CD14-positive monocyte (primary cell): ENCODE measurements around the gene SULT2B1. TPM values are rescaled to one million over a fixed set of nuclear protein-coding genes. Genes with fewer than 3 reads are reported as not detected.

Experiments
- DNase-seq, 3 donors: peaks; one replicate each; pipeline ENCODE4 v3.0.0-alpha.2; 2011 to 2022
- H2AFZ ChIP-seq: 2 replicates; pipeline ENCODE4 v1.6.0; 2012; ENCODE audit warnings: mild to moderate bottlenecking, low read depth, low read length, inconsistent platforms; ENCODE audit not compliant: insufficient read depth, poor library complexity, severe bottlenecking
- H3K27ac ChIP-seq, 2 donors: 1 replicate in 1 of 2; 2 replicates in 1 of 2; pipeline ENCODE4 v1.5.1; 2012 to 2013; ENCODE audit warnings: low read length in 2 of 2, control low read depth in 1 of 2, inconsistent platforms in 1 of 2, low read depth in 1 of 2, mild to moderate bottlenecking in 1 of 2
- H3K27me3 ChIP-seq, 2 donors: one replicate each; pipeline versions ENCODE4 v1.6.0 to v1.6.1; 2011 to 2013; ENCODE audit warnings: low read length in 2 of 2; ENCODE audit not compliant: control insufficient read depth in 2 of 2, insufficient read depth in 2 of 2
- H3K36me3 ChIP-seq, 2 donors: replicated peaks in 1 of 2; 1 replicate in 1 of 2; 2 replicates in 1 of 2; pipeline versions ENCODE4 v1.5.1 to v1.6.1; 2012 to 2013; ENCODE audit warnings: low read length in 2 of 2, control low read depth in 1 of 2, inconsistent platforms in 1 of 2, mild to moderate bottlenecking in 1 of 2; ENCODE audit not compliant: insufficient read depth in 2 of 2, control insufficient read depth in 1 of 2
- H3K4me1 ChIP-seq, 2 donors: 1 replicate in 1 of 2; 2 replicates in 1 of 2; pipeline versions ENCODE4 v1.5.1 to v1.6.1; 2012 to 2013; ENCODE audit warnings: low read length in 2 of 2, control low read depth in 1 of 2, inconsistent platforms in 1 of 2, mild to moderate bottlenecking in 1 of 2, moderate library complexity in 1 of 2; ENCODE audit not compliant: insufficient read depth in 2 of 2, control insufficient read depth in 1 of 2
- H3K4me2 ChIP-seq: replicated peaks from 2 replicates; pipeline ENCODE3; 2012; ENCODE audit warnings: low read length, moderate library complexity, mild to moderate bottlenecking; ENCODE audit not compliant: poor library complexity, severe bottlenecking; ENCODE audit errors: extremely low read depth
- H3K4me3 ChIP-seq, 3 experiments: fragments of 200-600 bp in 1 of 3; sonication (generic) in 1 of 3; replicated peaks in 1 of 3; 1 replicate in 2 of 3; 2 replicates in 1 of 3; pipeline ENCODE4 v1.5.1; 2011 to 2013; ENCODE audit warnings: low read length in 3 of 3, mild to moderate bottlenecking in 3 of 3, control low read depth in 2 of 3, low read depth in 2 of 3, inconsistent platforms in 1 of 3, moderate library complexity in 1 of 3
- H3K79me2 ChIP-seq: 2 replicates; pipeline ENCODE4 v1.6.0; 2012; ENCODE audit warnings: mild to moderate bottlenecking, control low read depth, inconsistent platforms, low read length, moderate library complexity; ENCODE audit not compliant: insufficient read depth
- H3K9ac ChIP-seq: 2 replicates; pipeline ENCODE4 v1.6.0; 2017; ENCODE audit warnings: low read length, mild to moderate bottlenecking; ENCODE audit not compliant: insufficient read depth, poor library complexity, severe bottlenecking
- H3K9me3 ChIP-seq, 2 donors: replicated peaks in 1 of 2; 1 replicate in 1 of 2; 2 replicates in 1 of 2; pipeline versions ENCODE4 v1.5.1 to v1.6.1; 2012 to 2013; ENCODE audit warnings: low read length in 2 of 2, control low read depth in 1 of 2; ENCODE audit not compliant: control insufficient read depth in 1 of 2, insufficient read depth in 1 of 2
- H4K20me1 ChIP-seq: 2 replicates; pipeline ENCODE4 v1.6.0; 2012; ENCODE audit warnings: mild to moderate bottlenecking, low read length, control low read depth, moderate library complexity; ENCODE audit not compliant: insufficient read depth
- H3K27ac Mint-ChIP-seq, 7 donors: one replicate each; pipeline ENCODE4 v1.8.0; 2020; ENCODE audit warnings: mild to moderate bottlenecking in 7 of 7, mixed read lengths in 7 of 7, moderate library complexity in 6 of 7, inconsistent platforms in 2 of 7
- H3K27me3 Mint-ChIP-seq, 3 donors: one replicate each; pipeline ENCODE4 v1.8.0; 2021 to 2022; ENCODE audit warnings: low read depth in 3 of 3, mild to moderate bottlenecking in 3 of 3, mixed read lengths in 3 of 3, moderate library complexity in 3 of 3, inconsistent platforms in 1 of 3
- H3K36me3 Mint-ChIP-seq, 2 donors: one replicate each; pipeline ENCODE4 v1.8.0; 2020; ENCODE audit warnings: mixed read lengths in 2 of 2, inconsistent platforms in 1 of 2, mild to moderate bottlenecking in 1 of 2
- H3K4me1 Mint-ChIP-seq: one replicate; pipeline ENCODE4 v1.8.0; 2020; ENCODE audit warnings: mild to moderate bottlenecking, mixed read lengths
- H3K4me3 Mint-ChIP-seq, 2 donors: one replicate each; pipeline ENCODE4 v1.8.0; 2020; ENCODE audit warnings: mild to moderate bottlenecking in 2 of 2, mixed read lengths in 2 of 2, moderate library complexity in 1 of 2
- H3K9me3 Mint-ChIP-seq, 7 donors: one replicate each; pipeline ENCODE4 v1.8.0; 2020 to 2022; ENCODE audit warnings: mixed read lengths in 7 of 7, mild to moderate bottlenecking in 6 of 7, moderate library complexity in 6 of 7, inconsistent platforms in 2 of 7
- CTCF ChIP-seq: fragments of 200-600 bp; IDR thresholded peaks from one replicate; pipeline ENCODE4 v1.8.0; 2022; ENCODE audit warnings: antibody characterized with exemption, mild to moderate bottlenecking
- WGBS: methylation state at CpG from one replicate; pipeline ENCODE4 v1.1.5; 2013; ENCODE audit warnings: missing lambda C conversion rate; ENCODE audit not compliant: insufficient coverage; 5-methylcytosine and 5-hydroxymethylcytosine counted together
- intact Hi-C, 2 donors: fragments of 100-400 bp; cut with micrococcal nuclease; formaldehyde crosslinking; loops; one replicate each; pipeline versions ENCODE4 v1.15.0 to v1.15.1; 2023
- polyA plus RNA-seq, 3 donors: library from polyadenylated mRNA; depleted of rRNA in 1 of 3; unstranded in 2 of 3; stranded (reverse) in 1 of 3; fragments of 300-500 nt in 2 of 3; fragments of >200 nt in 1 of 3; fragmentation: Illumina TruSeq in 2 of 3; gene quantifications; 1 replicate in 2 of 3; 2 replicates in 1 of 3; pipeline ENCODE4 v1.2.3, GENCODE V29; 2012 to 2021

The SULT2B1 gene
- polyA plus RNA-seq, 3 donors = 0.09 to 0.40 TPM; not detected in 1

- no peak overlapping the region for H2AFZ ChIP-seq
- no peaks in the 10 kb centered on the region for H3K36me3 ChIP-seq
- H3K4me1 Mint-ChIP-seq = peaks cover 17% of the 10 kb centered on the region
- peaks cover 0 to 9% (median 6%) of the 10 kb centered on the region in 7 donors for H3K9me3 Mint-ChIP-seq
- no peak overlapping the region for H3K27ac ChIP-seq
- H3K79me2 ChIP-seq = no peaks in the 10 kb centered on the region
- TF ChIP-seq CTCF = no peak
- no peak overlapping the region for H3K27ac Mint-ChIP-seq
- H3K27me3 ChIP-seq = peaks cover 17 to 32% of the 10 kb centered on the region in 2 donors
- H3K27me3 Mint-ChIP-seq = peaks cover 7 to 26% (median 18%) of the 10 kb centered on the region in 3 donors
- H3K4me3 ChIP-seq = no peak overlapping the region
- H3K9me3 ChIP-seq = peaks cover 4 to 11% of the 10 kb centered on the region in 2 donors
- H3K36me3 Mint-ChIP-seq = peaks cover 0 to 5% of the 10 kb centered on the region in 2 donors
- H3K9ac ChIP-seq = no peak overlapping the region
- peak overlapping the region in 1 of 2 donors; percentile 37 for H3K4me3 Mint-ChIP-seq
- 95% methylated on average over 5 of the region's 7 CpGs for WGBS
- H4K20me1 ChIP-seq = no peaks in the 10 kb centered on the region
- peaks cover 4 to 8% of the 10 kb centered on the region in 2 donors for H3K4me1 ChIP-seq
- H3K4me2 ChIP-seq = no peak overlapping the region
- intact Hi-C loops = loop anchor here (2.0 to 5.0 kb wide), 2 partner anchors 77 to 79 kb away; no protein-coding TSS in a partner anchor
- no peak for DNase-seq
Observed at GRCh38 chr19:48507911-48508439, 44.0 kb upstream of the SULT2B1 start.

DNA sequence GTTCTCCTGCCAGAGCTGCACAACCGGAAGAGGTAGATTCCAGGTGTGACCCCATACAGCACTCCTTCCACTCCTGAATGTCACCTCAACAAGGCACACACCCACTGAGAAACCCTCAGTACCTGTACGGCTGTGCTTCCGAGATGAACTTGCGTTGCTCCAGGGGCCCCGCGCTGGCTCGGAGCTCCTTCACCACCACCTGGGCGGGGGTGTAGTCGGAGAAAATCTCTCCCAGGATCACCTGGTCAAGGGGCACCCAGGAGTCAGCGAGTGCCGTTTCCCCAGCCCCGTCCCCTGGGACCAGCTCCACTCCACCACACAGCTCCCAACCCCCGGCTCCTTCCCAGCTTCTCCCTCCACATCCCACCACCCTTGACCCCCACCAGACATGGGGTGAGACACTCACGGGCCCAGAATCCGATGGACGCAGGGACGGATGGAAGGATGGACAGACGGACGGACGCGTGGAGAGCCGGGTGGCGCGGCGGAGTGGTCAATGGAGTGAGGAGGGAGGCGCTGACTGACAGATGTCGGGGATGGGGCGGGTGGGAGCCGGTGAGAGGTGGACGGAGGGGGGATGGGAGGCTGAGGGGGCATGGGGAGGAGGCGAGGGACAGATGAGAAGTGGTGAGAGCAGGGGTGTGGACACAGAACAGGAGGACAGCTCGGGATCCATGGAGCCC lies 43.1 kb upstream of the SULT2B1 start:
- no peaks in the 10 kb centered on the region for H4K20me1 ChIP-seq
- H3K27ac ChIP-seq = no peak overlapping the region
- H3K4me1 ChIP-seq = peaks cover 11 to 17% of the 10 kb centered on the region in 2 donors
- H3K4me3 Mint-ChIP-seq = no peak overlapping the region
- no peak for TF ChIP-seq CTCF
- no peak overlapping the region for H2AFZ ChIP-seq
- intact Hi-C loops = loop anchor here in 1 of 2 donors (5.0 kb wide), 1 partner anchor 78 kb away; no protein-coding TSS in a partner anchor
- 95% methylated on average over 18 of the region's 32 CpGs for WGBS
- no peak overlapping the region for H3K9ac ChIP-seq
- DNase-seq = no peak
- peaks cover 7 to 28% (median 18%) of the 10 kb centered on the region in 3 donors for H3K27me3 Mint-ChIP-seq
- H3K27me3 ChIP-seq = peaks cover 20 to 37% of the 10 kb centered on the region in 2 donors
- H3K27ac Mint-ChIP-seq = no peak overlapping the region
- H3K9me3 Mint-ChIP-seq = peaks cover 0 to 9% (median 6%) of the 10 kb centered on the region in 7 donors
- no peak overlapping the region for H3K4me2 ChIP-seq
- H3K4me3 ChIP-seq = no peak overlapping the region
- H3K4me1 Mint-ChIP-seq = peaks cover 14% of the 10 kb centered on the region
- H3K9me3 ChIP-seq = peaks cover 4 to 11% of the 10 kb centered on the region in 2 donors
- H3K36me3 Mint-ChIP-seq = peaks cover 0 to 5% of the 10 kb centered on the region in 2 donors
- no peaks in the 10 kb centered on the region for H3K36me3 ChIP-seq
- no peaks in the 10 kb centered on the region for H3K79me2 ChIP-seq
